B cell (primary cell): ENCODE results near the gene HABP2. TPM values are rescaled to one million over a fixed set of nuclear protein-coding genes. Genes with fewer than 3 reads are reported as not detected.

ENCODE experiments used
- ATAC-seq: fragments of 200-7000 bp; cut with Tn5 transposase; one replicate; pipeline ENCODE4 v1.10.0; 2021; ENCODE audit warnings: low read depth, mild to moderate bottlenecking, moderate number of reproducible peaks, moderate library complexity
- CTCF ChIA-PET: fragments of 350-600 bp; sonication (Branson Sonifier 250); formaldehyde crosslinking; loops from one replicate; lab custom pipeline; 2021; ENCODE audit warnings: antibody characterized with exemption, inconsistent platforms; lab: Charles Lee
- POLR2A ChIA-PET: fragments of 350-600 bp; sonication (Branson Sonifier 250); formaldehyde crosslinking; loops from one replicate; lab custom pipeline; 2021; ENCODE audit warnings: antibody characterized with exemption; lab: Charles Lee
- DNase-seq: peaks from one replicate; pipeline ENCODE4 v3.0.0; 2013
- H2AFZ ChIP-seq: 2 replicates; pipeline ENCODE4 v1.6.1; 2012; ENCODE audit warnings: mild to moderate bottlenecking, low read depth, low read length; ENCODE audit not compliant: insufficient read depth, poor library complexity, severe bottlenecking
- H3K27ac ChIP-seq, 2 donors: 1 replicate in 1 of 2; 2 replicates in 1 of 2; pipeline ENCODE4 v1.5.1; 2012 to 2013; ENCODE audit warnings: low read length in 2 of 2, mild to moderate bottlenecking in 2 of 2, moderate library complexity in 1 of 2
- H3K27me3 ChIP-seq, 4 experiments: fragments of 200-600 bp in 1 of 4; sonication (generic) in 1 of 4; replicated peaks in 1 of 4; 1 replicate in 2 of 4; 2 replicates in 2 of 4; pipeline versions ENCODE4 v1.6.1 to v1.7.0; 2013 to 2016; ENCODE audit warnings: low read length in 3 of 4, mild to moderate bottlenecking in 2 of 4, mixed read lengths in 1 of 4, moderate library complexity in 1 of 4; ENCODE audit not compliant: insufficient read depth in 4 of 4, control insufficient read depth in 3 of 4; ENCODE audit errors: control extremely low read depth in 1 of 4
- H3K36me3 ChIP-seq, 2 experiments: replicated peaks in 1 of 2; 1 replicate in 1 of 2; 2 replicates in 1 of 2; pipeline versions ENCODE4 v1.6.1 to v1.7.1; 2013; ENCODE audit warnings: low read length in 1 of 2; ENCODE audit not compliant: insufficient read depth in 2 of 2, control insufficient read depth in 1 of 2; ENCODE audit errors: control extremely low read depth in 1 of 2, extremely low read depth in 1 of 2
- H3K4me1 ChIP-seq, 2 donors: fragments of 200-600 bp in 1 of 2; sonication (generic) in 1 of 2; 1 replicate in 1 of 2; 2 replicates in 1 of 2; pipeline versions ENCODE4 v1.5.1 to v1.6.1; 2013 to 2017; ENCODE audit warnings: low read length in 2 of 2; ENCODE audit not compliant: control insufficient read depth in 2 of 2, insufficient read depth in 2 of 2
- H3K4me2 ChIP-seq: replicated peaks from 2 replicates; pipeline ENCODE3; 2012; ENCODE audit warnings: mild to moderate bottlenecking, low read depth, low read length; ENCODE audit not compliant: poor library complexity, severe bottlenecking
- H3K4me3 ChIP-seq, 5 experiments: fragments of 200-600 bp in 1 of 5; sonication (generic) in 1 of 5; 1 replicate in 3 of 5; 2 replicates in 2 of 5; pipeline versions ENCODE4 v1.5.1 to v1.7.0; 2011 to 2016; ENCODE audit warnings: low read length in 4 of 5, mild to moderate bottlenecking in 4 of 5, low read depth in 2 of 5, control low read depth in 1 of 5, moderate library complexity in 1 of 5; ENCODE audit not compliant: insufficient read depth in 1 of 5; ENCODE audit errors: control extremely low read depth in 1 of 5, extremely low read depth in 1 of 5
- H3K79me2 ChIP-seq: fragments of 200-600 bp; sonication (generic); one replicate; pipeline ENCODE4 v1.6.0; 2016; ENCODE audit warnings: low read length; ENCODE audit not compliant: control insufficient read depth, insufficient read depth
- H3K9ac ChIP-seq: fragments of 200-600 bp; sonication (generic); 2 replicates; pipeline ENCODE4 v1.6.1; 2017; ENCODE audit warnings: mild to moderate bottlenecking, low read length, moderate library complexity
- H3K9me3 ChIP-seq, 3 donors: one replicate each; pipeline versions ENCODE4 v1.6.1 to v1.7.1; 2013; ENCODE audit warnings: low read length in 2 of 3; ENCODE audit not compliant: control insufficient read depth in 2 of 3, insufficient read depth in 1 of 3; ENCODE audit errors: control extremely low read depth in 1 of 3
- H4K20me1 ChIP-seq: 2 replicates; pipeline ENCODE4 v1.6.0; 2012; ENCODE audit warnings: mild to moderate bottlenecking, low read length; ENCODE audit not compliant: insufficient read depth, control insufficient read depth, poor library complexity, severe bottlenecking
- H3K27ac Mint-ChIP-seq: one replicate; pipeline ENCODE4 v1.8.0; 2021; ENCODE audit warnings: mixed read lengths
- H3K27me3 Mint-ChIP-seq: one replicate; pipeline ENCODE4 v1.8.0; 2021; ENCODE audit warnings: mixed read lengths
- H3K4me1 Mint-ChIP-seq: one replicate; pipeline ENCODE4 v1.8.0; 2021; ENCODE audit warnings: mixed read lengths
- H3K4me3 Mint-ChIP-seq: one replicate; pipeline ENCODE4 v1.8.0; 2021; ENCODE audit warnings: mixed read lengths
- H3K9me3 Mint-ChIP-seq: one replicate; pipeline ENCODE4 v1.8.0; 2022; ENCODE audit warnings: mixed read lengths; ENCODE audit not compliant: insufficient read depth
- CTCF ChIP-seq: fragments of 200-600 bp; IDR thresholded peaks from one replicate; pipeline ENCODE4 v1.8.0; 2022; ENCODE audit warnings: antibody characterized with exemption, mild to moderate bottlenecking
- EZH2 ChIP-seq: IDR thresholded peaks from 2 replicates; pipeline ENCODE4 v1.6.1; 2012; ENCODE audit warnings: borderline replicate concordance, low read depth, mild to moderate bottlenecking, moderate library complexity, low read length; ENCODE audit not compliant: insufficient read depth, poor library complexity, severe bottlenecking
- WGBS: methylation state at CpG from one replicate; pipeline ENCODE4 v1.1.5; 2013; ENCODE audit warnings: missing lambda C conversion rate; ENCODE audit not compliant: insufficient coverage; 5-methylcytosine and 5-hydroxymethylcytosine counted together
- intact Hi-C: fragments of 100-400 bp; cut with micrococcal nuclease; formaldehyde crosslinking; loops from one replicate; pipeline ENCODE4 v1.10.0; 2022
- polyA plus RNA-seq: library from polyadenylated mRNA; depleted of rRNA; stranded (reverse); fragments of >200 nt; gene quantifications from 2 replicates; pipeline ENCODE4 v1.2.3, GENCODE V29; 2012
- total RNA-seq, 2 donors: library from RNA; stranded (reverse); fragments of 120-200 nt in 1 of 2; gene quantifications; 1 replicate in 1 of 2; 2 replicates in 1 of 2; pipeline versions ENCODE4 v1.2.3 to v1.2.4, GENCODE V29; 2013 to 2022

Gene HABP2
- total and polyA plus RNA-seq, 2 donors (not counting 1 experiment from before 2014, with no cell fraction given): not detected

GRCh38 chr10:113620936-113621335 lies 68.1 kb downstream of the HABP2 start:
- no peak overlapping the region for H3K9ac ChIP-seq
- no peaks in the 10 kb centered on the region for H3K4me1 ChIP-seq
- H3K9me3 ChIP-seq: no peaks in the 10 kb centered on the region
- peaks cover 0 to 9% (median 6%) of the 10 kb centered on the region in 4 experiments for H3K27me3 ChIP-seq
- ChIA-PET POLR2A (no interaction called here), CTCF (no interaction called here)
- ATAC-seq (no peak), DNase-seq (no peak)
- 85% methylated on average over 6 of the region's 9 CpGs for WGBS
- Mint-ChIP-seq H3K9me3 (no peaks in the 10 kb centered on the region), H3K4me3 (no peak overlapping the region), H3K27ac (no peak overlapping the region), H3K27me3 (peaks cover 36% of the 10 kb centered on the region), H3K4me1 (no peaks in the 10 kb centered on the region)
- no peak overlapping the region for H2AFZ ChIP-seq
- H4K20me1 ChIP-seq: no peaks in the 10 kb centered on the region
- no peak overlapping the region for H3K4me2 ChIP-seq
- no peaks in the 10 kb centered on the region for H3K36me3 ChIP-seq
- TF ChIP-seq EZH2 (no peak), CTCF (no peak)
- no peak overlapping the region for H3K4me3 ChIP-seq
- H3K27ac ChIP-seq: no peak overlapping the region
- intact Hi-C loops: no loop called here
- H3K79me2 ChIP-seq: no peaks in the 10 kb centered on the region

DNA sequence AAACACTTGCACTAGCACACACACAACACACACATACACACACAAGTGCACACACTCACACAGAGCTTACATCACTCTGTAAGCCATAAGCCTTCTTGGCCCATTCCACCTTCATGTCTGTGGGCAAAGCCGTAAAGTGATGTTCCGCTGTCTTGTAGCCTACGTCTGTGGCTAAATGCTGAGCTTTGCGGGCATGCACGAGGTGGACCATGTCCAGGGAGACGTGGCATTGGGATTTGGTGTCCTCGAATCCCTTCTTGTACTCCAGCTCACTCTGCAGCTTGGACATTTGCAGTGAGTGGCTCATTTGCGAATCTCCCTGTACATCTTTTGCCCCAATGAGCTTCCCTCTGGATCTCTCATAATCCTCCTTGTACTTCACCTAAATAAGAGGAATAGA lies 68.9 kb downstream of the HABP2 start:
- H3K9ac ChIP-seq: no peak overlapping the region
- no peak overlapping the region for H2AFZ ChIP-seq
- peaks cover 0 to 6% (median 2%) of the 10 kb centered on the region in 4 experiments for H3K27me3 ChIP-seq
- Mint-ChIP-seq H3K4me3 (no peak overlapping the region), H3K27me3 (peaks cover 31% of the 10 kb centered on the region), H3K9me3 (no peaks in the 10 kb centered on the region), H3K27ac (no peak overlapping the region), H3K4me1 (no peaks in the 10 kb centered on the region)
- no peaks in the 10 kb centered on the region for H3K36me3 ChIP-seq
- no peak overlapping the region for H3K4me2 ChIP-seq
- CTCF ChIA-PET: no interaction called here
- 96% methylated on average over 8 of the region's 8 CpGs for WGBS
- POLR2A ChIA-PET: no interaction called here
- no peak for TF ChIP-seq CTCF
- no peak for TF ChIP-seq EZH2
- H3K9me3 ChIP-seq: no peaks in the 10 kb centered on the region
- H3K79me2 ChIP-seq: no peaks in the 10 kb centered on the region
- no peak overlapping the region for H3K27ac ChIP-seq
- ATAC-seq: no peak
- H4K20me1 ChIP-seq: no peaks in the 10 kb centered on the region
- DNase-seq: no peak
- H3K4me3 ChIP-seq: no peak overlapping the region
- intact Hi-C loops: no loop called here
- H3K4me1 ChIP-seq: no peaks in the 10 kb centered on the region
